ENCODE measurements around the gene TBC1D1. TPM values are rescaled to one million over a fixed set of nuclear protein-coding genes. Genes with fewer than 3 reads are reported as not detected.

Gene TBC1D1
- total and polyA plus RNA-seq, 2 experiments from 2014 or later, result 53.9 to 151 TPM

GRCh38 chr4:38188631-38189101, 297.8 kb downstream of the TBC1D1 start:
- no peak overlapping the region for H2AFZ ChIP-seq
- H3K4me1 Mint-ChIP-seq, result no peaks in the 10 kb centered on the region
- no peaks in the 10 kb centered on the region for H3K27me3 Mint-ChIP-seq (ENCODE audit: insufficient read depth, low read depth, poor library complexity)
- H3K4me2 ChIP-seq, result no peak overlapping the region
- DNase-seq (ENCODE audit: low spot score) (no peak), ATAC-seq (no peak)
- H4K20me1 ChIP-seq (replicated peaks; ENCODE audit: insufficient read depth), result no peaks in the 10 kb centered on the region
- H3K9me3 Mint-ChIP-seq, result peaks cover under 1% of the 10 kb centered on the region; the same call in 1 of the 3 replicates
- no peak overlapping the region for H3K4me3 ChIP-seq
- H3K36me3 ChIP-seq (ENCODE audit: insufficient read depth), result no peaks in the 10 kb centered on the region
- no peak overlapping the region for H3K27ac Mint-ChIP-seq
- H3K27me3 ChIP-seq (ENCODE audit: insufficient read depth), result no peaks in the 10 kb centered on the region
- no peak overlapping the region for H3K4me3 Mint-ChIP-seq
- H3K9me2 ChIP-seq (ENCODE audit: insufficient read depth), result no peaks in the 10 kb centered on the region
- no peaks in the 10 kb centered on the region for H3F3A ChIP-seq (replicated peaks; ENCODE audit: low read depth)
- H3K79me2 ChIP-seq (replicated peaks; ENCODE audit: insufficient read depth), result no peaks in the 10 kb centered on the region
- H3K36me3 Mint-ChIP-seq (ENCODE audit: low read depth), result no peaks in the 10 kb centered on the region
- no peaks in the 10 kb centered on the region for H3K4me1 ChIP-seq (ENCODE audit: insufficient read depth)
- TF ChIP-seq CREB1 (CRISPR knock-in tag; IDR thresholded peaks at IDR 0.05; ENCODE audit: low read depth) (no peak), POLR2AphosphoS5 (IDR thresholded peaks at IDR 0.05; ENCODE audit: low read depth) (no peak), EZH2phosphoT487 (IDR thresholded peaks at IDR 0.05; ENCODE audit: unreplicated experiment) (no peak), ETS1 (IDR thresholded peaks at IDR 0.05) (no peak), ZNF114 (CRISPR knock-in tag; IDR thresholded peaks at IDR 0.05) (no peak), CTCF (conservative IDR thresholded peaks at IDR 0.05; ENCODE audit: low read depth in 2 of 2) (no peak)
- no peak overlapping the region for H3K27ac ChIP-seq (ENCODE audit: low read depth)

Other genes starting within 250 kb of the TBC1D1 start
- 27.0 and 28.5 TPM in 2 replicates for gene RELL1, start 204.7 kb upstream of the TBC1D1 start, total RNA-seq (2014; rRNA removed; shearing (Covaris generic))
- 1.9 and 2.8 TPM in 2 replicates for gene RELL1, start 204.7 kb upstream of the TBC1D1 start, polyA plus RNA-seq (2016; fragmentation: Nextera tagmentation; extraction: Ambion mirVana)
- gene PGM2, start 64.4 kb upstream of the TBC1D1 start, total RNA-seq (2014; rRNA removed; shearing (Covaris generic)), result 30.8 and 36.6 TPM in 2 replicates
- 10.1 and 11.4 TPM in 2 replicates for gene PGM2, start 64.4 kb upstream of the TBC1D1 start, polyA plus RNA-seq (2016; fragmentation: Nextera tagmentation; extraction: Ambion mirVana)
- not detected in 2 replicates for gene PTTG2, start 69.3 kb downstream of the TBC1D1 start, total RNA-seq (2014; rRNA removed; shearing (Covaris generic))
- 1.1 TPM in 1 of 2 replicates, not detected in the other for gene PTTG2, start 69.3 kb downstream of the TBC1D1 start, polyA plus RNA-seq (2016; fragmentation: Nextera tagmentation; extraction: Ambion mirVana)

All from GM23338 (cell line).